ENCODE data around the gene SNX25. TPM values are rescaled to one million over a fixed set of nuclear protein-coding genes. Genes with fewer than 3 reads are reported as not detected.

The SNX25 gene
- total and polyA plus RNA-seq, 7 donors: 2.5 to 40.5 (median 22.7) TPM

- TF ChIP-seq POLR2AphosphoS5 (IDR thresholded peaks at IDR 0.05) (no peak), POLR2A (IDR thresholded peaks at IDR 0.05) (no peak), EP300 (IDR thresholded peaks at IDR 0.05) (no peak)
- TF ChIP-seq, protein P1, sequence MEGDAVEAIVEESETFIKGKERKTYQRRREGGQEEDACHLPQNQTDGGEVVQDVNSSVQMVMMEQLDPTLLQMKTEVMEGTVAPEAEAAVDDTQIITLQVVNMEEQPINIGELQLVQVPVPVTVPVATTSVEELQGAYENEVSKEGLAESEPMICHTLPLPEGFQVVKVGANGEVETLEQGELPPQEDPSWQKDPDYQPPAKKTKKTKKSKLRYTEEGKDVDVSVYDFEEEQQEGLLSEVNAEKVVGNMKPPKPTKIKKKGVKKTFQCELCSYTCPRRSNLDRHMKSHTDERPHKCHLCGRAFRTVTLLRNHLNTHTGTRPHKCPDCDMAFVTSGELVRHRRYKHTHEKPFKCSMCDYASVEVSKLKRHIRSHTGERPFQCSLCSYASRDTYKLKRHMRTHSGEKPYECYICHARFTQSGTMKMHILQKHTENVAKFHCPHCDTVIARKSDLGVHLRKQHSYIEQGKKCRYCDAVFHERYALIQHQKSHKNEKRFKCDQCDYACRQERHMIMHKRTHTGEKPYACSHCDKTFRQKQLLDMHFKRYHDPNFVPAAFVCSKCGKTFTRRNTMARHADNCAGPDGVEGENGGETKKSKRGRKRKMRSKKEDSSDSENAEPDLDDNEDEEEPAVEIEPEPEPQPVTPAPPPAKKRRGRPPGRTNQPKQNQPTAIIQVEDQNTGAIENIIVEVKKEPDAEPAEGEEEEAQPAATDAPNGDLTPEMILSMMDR (IDR thresholded peaks at IDR 0.05): no peak
- no peak for DNase-seq
- Histone ChIP-seq H3K4me1 (peaks cover 0 to 7% (median 1%) of the 10 kb centered on the region in 4 donors), H3K27ac (no peak overlapping the region), H3K36me3 (peaks cover 0 to 18% (median 0%) of the 10 kb centered on the region in 4 donors), H3K9me3 (no peaks in the 10 kb centered on the region), H3K27me3 (no peaks in the 10 kb centered on the region), H3K4me3 (no peak overlapping the region)
- 30 to 33% methylated on average over 1 of the region's 1 CpG for WGBS, 2 donors
- intact Hi-C loops (cut with DNase I): no loop called here
Measured at GRCh38 chr4:185265942-185266341, 56.5 kb downstream of the SNX25 start.

- Histone ChIP-seq H3K4me3 (no peak overlapping the region), H3K4me1 (peaks cover 0 to 19% (median 8%) of the 10 kb centered on the region in 4 donors), H3K27me3 (no peaks in the 10 kb centered on the region), H3K36me3 (peaks cover 0 to 18% (median 0%) of the 10 kb centered on the region in 4 donors), H3K27ac (peak overlapping the region in 2 of 4 donors; percentile 11 to 74), H3K9me3 (no peaks in the 10 kb centered on the region)
- DNase-seq: no peak
- TF ChIP-seq POLR2AphosphoS5 (IDR thresholded peaks at IDR 0.05) (no peak), POLR2A (IDR thresholded peaks at IDR 0.05) (no peak), EP300 (IDR thresholded peaks at IDR 0.05) (no peak)
- TF ChIP-seq, protein P1 (IDR thresholded peaks at IDR 0.05): no peak
- intact Hi-C loops (cut with DNase I): no loop called here
- 47 to 64% methylated on average over 4 of the region's 4 CpGs for WGBS, 2 donors
Measured at GRCh38 chr4:185269286-185269685, 59.9 kb downstream of the SNX25 start.

GRCh38 chr4:185270037-185270436, 60.6 kb downstream of the SNX25 start:
- H3K27me3 ChIP-seq: no peaks in the 10 kb centered on the region
- no peaks in the 10 kb centered on the region for H3K9me3 ChIP-seq
- TF ChIP-seq POLR2AphosphoS5 (IDR thresholded peaks at IDR 0.05) (no peak), POLR2A (IDR thresholded peaks at IDR 0.05) (no peak)
- no peak overlapping the region for H3K4me3 ChIP-seq
- 19 to 68% methylated on average over 5 of the region's 5 CpGs for WGBS, 2 donors
- intact Hi-C loops (cut with DNase I): no loop called here
- DNase-seq: no peak
- peaks cover 0 to 26% (median 14%) of the 10 kb centered on the region in 4 donors for H3K4me1 ChIP-seq
- peaks cover 0 to 13% (median 0%) of the 10 kb centered on the region in 4 donors for H3K36me3 ChIP-seq
- peak overlapping the region in 3 of 4 donors; percentile 55 to 74 (median 69) for H3K27ac ChIP-seq

- Histone ChIP-seq H3K4me3 (no peak overlapping the region), H3K9me3 (no peaks in the 10 kb centered on the region), H3K27ac (peak overlapping the region in 3 of 4 donors; percentile 55 to 74 (median 69)), H3K36me3 (peaks cover 0 to 13% (median 0%) of the 10 kb centered on the region in 4 donors), H3K4me1 (peaks cover 0 to 33% (median 19%) of the 10 kb centered on the region in 4 donors), H3K27me3 (no peaks in the 10 kb centered on the region)
- intact Hi-C loops (cut with DNase I): no loop called here
- TF ChIP-seq EP300 (IDR thresholded peaks at IDR 0.05) (peak in 2 of 4 donors; percentile 3 to 36), POLR2A (IDR thresholded peaks at IDR 0.05) (no peak), POLR2AphosphoS5 (IDR thresholded peaks at IDR 0.05) (peak; percentile 6 to 81 (median 61))
- 89 to 91% methylated on average over 6 of the region's 6 CpGs for WGBS, 2 donors
- DNase-seq: peak; percentile 74
Measured at GRCh38 chr4:185270885-185271284, 61.5 kb downstream of the SNX25 start.

DNA sequence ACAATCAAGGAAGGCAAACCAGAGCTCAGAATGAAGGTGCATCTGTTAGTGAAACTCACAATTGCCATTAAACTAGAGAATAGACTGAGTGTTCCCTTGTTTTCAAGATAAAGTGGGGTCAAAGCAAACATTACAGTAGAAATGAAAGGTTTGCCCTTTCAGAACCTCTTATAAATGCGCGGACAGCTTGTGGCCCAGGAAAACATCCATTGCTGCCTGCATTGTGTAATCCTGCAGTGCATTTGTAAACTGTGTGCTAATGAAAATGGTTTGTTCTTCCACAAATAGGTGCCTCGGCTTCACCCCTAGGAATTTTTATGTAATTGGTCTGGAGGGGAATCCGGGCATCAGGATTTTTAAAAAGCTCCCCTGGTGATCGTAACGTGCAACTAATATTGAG, 62.8 kb downstream of the SNX25 start:
- Histone ChIP-seq H3K4me3 (no peak overlapping the region), H3K9me3 (no peaks in the 10 kb centered on the region), H3K4me1 (peaks cover 0 to 38% (median 21%) of the 10 kb centered on the region in 4 donors), H3K36me3 (peaks cover 0 to 10% (median 0%) of the 10 kb centered on the region in 4 donors), H3K27me3 (no peaks in the 10 kb centered on the region), H3K27ac (peak overlapping the region in 3 of 4 donors; percentile 49 to 74 (median 69))
- no peak for DNase-seq
- TF ChIP-seq EP300 (IDR thresholded peaks at IDR 0.05): no peak
- WGBS, 2 donors: 95 to 96% methylated on average over 6 of the region's 6 CpGs
- intact Hi-C loops (cut with DNase I): no loop called here

- H3K4me1 ChIP-seq: peaks cover 0 to 38% (median 21%) of the 10 kb centered on the region in 4 donors
- no peaks in the 10 kb centered on the region for H3K27me3 ChIP-seq
- no peak for TF ChIP-seq POLR2A (IDR thresholded peaks at IDR 0.05)
- TF ChIP-seq, protein P1 (IDR thresholded peaks at IDR 0.05): no peak
- no peak for TF ChIP-seq POLR2AphosphoS5 (IDR thresholded peaks at IDR 0.05)
- no peak for TF ChIP-seq EP300 (IDR thresholded peaks at IDR 0.05)
- intact Hi-C loops (cut with DNase I): no loop called here
- H3K36me3 ChIP-seq: no peaks in the 10 kb centered on the region
- no peak overlapping the region for H3K27ac ChIP-seq
- H3K4me3 ChIP-seq: no peak overlapping the region
- no peaks in the 10 kb centered on the region for H3K9me3 ChIP-seq
- DNase-seq: no peak
Measured at GRCh38 chr4:185275501-185275900, 66.1 kb downstream of the SNX25 start.
